ENCODE data around the gene GPSM1.

GPSM1 gene

DNA sequence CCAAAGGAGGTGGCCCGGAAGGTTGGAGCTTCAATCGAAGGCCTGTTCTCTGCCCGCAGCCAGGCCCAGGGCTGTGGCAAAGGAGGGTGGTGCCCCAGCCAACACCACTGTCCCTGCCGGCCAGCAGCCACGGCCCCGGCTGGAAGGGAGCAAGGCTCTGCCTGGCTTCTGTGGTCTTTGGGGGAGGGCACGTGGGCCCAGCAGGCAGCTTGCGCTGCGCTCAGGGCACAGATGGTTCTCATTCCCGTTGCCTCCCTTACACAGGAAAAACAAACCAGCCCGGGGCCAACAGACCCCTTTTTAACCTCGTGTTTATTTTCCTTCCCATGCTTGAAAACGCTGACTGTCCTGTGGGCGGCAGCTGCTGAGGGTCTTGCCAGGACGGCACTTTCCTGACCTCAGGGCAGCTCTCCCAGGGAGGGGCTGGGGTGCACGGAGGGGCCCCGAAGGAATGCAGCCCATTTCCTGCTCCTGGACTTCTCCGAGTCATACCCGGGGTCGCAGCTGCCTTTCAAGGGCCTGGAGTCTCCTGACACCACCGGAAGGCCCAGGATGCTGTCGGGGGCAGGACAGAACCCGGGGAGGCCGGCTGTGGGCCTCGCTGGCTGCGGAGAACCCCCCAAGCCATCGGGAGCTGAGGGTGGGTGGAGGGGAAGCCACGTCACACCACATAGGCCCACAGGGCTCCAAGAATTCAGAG lies 1.1 kb upstream of the GPSM1 start:
- H3K4me3 ChIP-seq (ENCODE audit: low read depth, low read length) = peak overlapping the region; percentile 47
- TF ChIP-seq, protein P1, sequence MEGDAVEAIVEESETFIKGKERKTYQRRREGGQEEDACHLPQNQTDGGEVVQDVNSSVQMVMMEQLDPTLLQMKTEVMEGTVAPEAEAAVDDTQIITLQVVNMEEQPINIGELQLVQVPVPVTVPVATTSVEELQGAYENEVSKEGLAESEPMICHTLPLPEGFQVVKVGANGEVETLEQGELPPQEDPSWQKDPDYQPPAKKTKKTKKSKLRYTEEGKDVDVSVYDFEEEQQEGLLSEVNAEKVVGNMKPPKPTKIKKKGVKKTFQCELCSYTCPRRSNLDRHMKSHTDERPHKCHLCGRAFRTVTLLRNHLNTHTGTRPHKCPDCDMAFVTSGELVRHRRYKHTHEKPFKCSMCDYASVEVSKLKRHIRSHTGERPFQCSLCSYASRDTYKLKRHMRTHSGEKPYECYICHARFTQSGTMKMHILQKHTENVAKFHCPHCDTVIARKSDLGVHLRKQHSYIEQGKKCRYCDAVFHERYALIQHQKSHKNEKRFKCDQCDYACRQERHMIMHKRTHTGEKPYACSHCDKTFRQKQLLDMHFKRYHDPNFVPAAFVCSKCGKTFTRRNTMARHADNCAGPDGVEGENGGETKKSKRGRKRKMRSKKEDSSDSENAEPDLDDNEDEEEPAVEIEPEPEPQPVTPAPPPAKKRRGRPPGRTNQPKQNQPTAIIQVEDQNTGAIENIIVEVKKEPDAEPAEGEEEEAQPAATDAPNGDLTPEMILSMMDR (IDR thresholded peaks at IDR 0.05; ENCODE audit: insufficient read depth, low read length, missing control alignments) = no peak
- peak; percentile 70 for DNase-seq (ENCODE audit: low read depth, low spot score)
- CTCF ChIA-PET = interaction anchor here (1.0 to 5.7 kb wide), 6 partner anchors 10 to 75 kb away, joined by 3 to 70 read pairs (median 14); partner anchors contain the start of gene DNLZ
- POLR2A ChIA-PET = interaction anchor here (1.0 to 1.5 kb wide), 5 partner anchors 11 to 402 kb away, joined by 3 to 7 read pairs (median 4); partner anchors contain the start of gene DNLZ

DNA sequence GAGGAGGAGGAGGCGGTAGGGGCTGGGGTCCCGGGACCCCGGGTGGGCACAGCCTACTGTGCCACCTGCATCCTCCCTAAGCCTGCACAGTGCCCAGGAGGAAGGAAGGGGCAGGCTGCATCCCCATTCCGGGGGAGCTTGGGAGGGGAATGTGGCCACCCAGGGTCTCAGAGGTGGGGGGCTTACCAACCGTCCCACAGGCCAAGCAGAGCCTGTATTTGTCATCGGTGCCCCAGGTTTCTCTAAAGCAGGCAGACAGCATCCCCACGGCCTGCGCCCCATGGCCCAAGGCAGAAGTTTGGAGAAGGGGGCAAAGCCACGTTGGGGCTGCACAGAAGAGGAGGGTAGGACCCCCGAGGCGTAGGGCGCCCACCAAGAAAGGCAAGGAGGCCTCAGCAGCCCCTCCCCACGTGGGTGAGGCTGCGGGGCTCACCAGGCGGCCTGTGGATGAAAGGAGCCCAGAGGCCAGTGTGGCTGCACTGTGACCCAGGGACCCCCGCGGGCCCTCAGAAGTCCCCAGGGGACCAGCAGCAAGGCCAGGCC lies 507 bp upstream of the GPSM1 start:
- H3K4me3 ChIP-seq (ENCODE audit: low read depth, low read length) = peak overlapping the region; percentile 47
- DNase-seq (ENCODE audit: low read depth, low spot score) = no peak
- TF ChIP-seq, protein P1 (IDR thresholded peaks at IDR 0.05; ENCODE audit: insufficient read depth, low read length, missing control alignments) = no peak
- ChIA-PET CTCF (interaction anchor here (1.1 to 5.7 kb wide), 7 partner anchors 13 to 74 kb away, joined by 5 to 70 read pairs (median 14); partner anchors contain the start of gene DNLZ), POLR2A (interaction anchor here (1.0 to 1.5 kb wide), 4 partner anchors 11 to 401 kb away, joined by 3 to 7 read pairs (median 4); partner anchors contain the start of gene DNLZ)

DNA sequence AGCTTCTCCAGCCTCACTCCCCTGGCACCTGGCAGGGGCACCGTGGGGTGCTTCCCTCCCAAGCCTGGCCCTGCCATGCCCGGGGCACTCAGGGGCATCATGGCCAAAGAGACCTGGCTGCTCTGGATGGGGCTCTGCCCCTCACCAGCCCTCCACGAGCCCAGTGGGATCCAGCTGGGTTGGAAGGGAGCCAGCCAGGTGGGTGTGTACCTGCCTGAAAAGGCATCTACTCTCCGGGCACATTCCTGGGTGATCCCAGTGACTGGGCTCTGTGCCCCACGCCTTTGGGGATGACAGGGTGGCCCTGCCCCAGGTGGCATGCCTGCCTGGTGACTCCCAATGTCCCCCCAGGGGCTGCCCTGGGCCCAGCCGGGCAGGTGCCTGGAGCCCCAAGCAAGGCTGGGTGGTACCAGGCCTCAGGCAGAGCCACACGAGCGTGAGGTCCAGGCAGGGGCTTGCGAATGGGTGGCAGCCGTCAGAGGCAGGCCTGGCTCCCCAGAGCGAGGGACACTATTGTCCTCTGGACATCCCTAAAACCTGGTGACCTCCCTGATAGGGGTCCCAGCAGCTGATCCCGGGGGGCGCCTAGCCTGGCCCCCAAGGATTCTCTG lies 777 bp downstream of the GPSM1 start:
- CTCF ChIA-PET = interaction anchor here (1.1 to 5.7 kb wide), 7 partner anchors 11 to 360 kb away, joined by 3 to 29 read pairs (median 6); partner anchors contain the start of gene DNLZ
- DNase-seq (ENCODE audit: low read depth, low spot score) = no peak
- H3K4me3 ChIP-seq (ENCODE audit: low read depth, low read length) = peak overlapping the region; percentile 79
- POLR2A ChIA-PET = interaction anchor here (1.0 to 2.4 kb wide), 3 partner anchors 8 to 35 kb away, joined by 4 to 11 read pairs (median 4); partner anchors contain the start of gene DNLZ
- TF ChIP-seq, protein P1 (IDR thresholded peaks at IDR 0.05; ENCODE audit: insufficient read depth, low read length, missing control alignments) = no peak

DNA sequence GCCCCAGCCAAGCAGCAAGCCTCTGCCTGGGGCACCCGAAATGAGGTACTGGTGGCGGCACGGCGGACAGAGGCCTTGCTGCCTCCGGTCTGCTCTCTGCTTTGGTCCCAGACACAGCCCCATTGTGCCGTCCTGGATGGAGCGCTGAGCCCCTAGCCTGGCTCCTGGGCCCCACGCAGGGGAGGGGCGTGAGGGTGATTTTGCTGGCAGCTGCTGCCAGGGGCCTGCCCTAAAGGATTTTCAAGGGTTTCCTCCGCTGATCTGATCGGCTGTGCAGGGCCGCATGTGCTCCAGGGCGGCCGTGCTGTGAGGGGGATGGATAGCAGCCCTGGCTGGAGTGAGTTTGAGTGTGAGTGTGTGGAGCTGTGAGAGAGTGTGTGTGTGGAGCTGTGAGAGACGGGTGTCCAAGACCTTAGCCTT lies 1.3 kb downstream of the GPSM1 start:
- peak overlapping the region; percentile 79 for H3K4me3 ChIP-seq (ENCODE audit: low read depth, low read length)
- DNase-seq (ENCODE audit: low read depth, low spot score) = no peak
- ChIA-PET POLR2A (interaction anchor here (1.3 to 2.4 kb wide), 2 partner anchors 17 to 35 kb away, joined by 4 to 11 read pairs; partner anchors contain the start of gene DNLZ), CTCF (interaction anchor here (0.6 to 5.7 kb wide), 7 partner anchors 11 to 361 kb away, joined by 3 to 29 read pairs (median 6); partner anchors contain the start of gene DNLZ)
- TF ChIP-seq, protein P1 (IDR thresholded peaks at IDR 0.05; ENCODE audit: insufficient read depth, low read length, missing control alignments) = no peak

DNA sequence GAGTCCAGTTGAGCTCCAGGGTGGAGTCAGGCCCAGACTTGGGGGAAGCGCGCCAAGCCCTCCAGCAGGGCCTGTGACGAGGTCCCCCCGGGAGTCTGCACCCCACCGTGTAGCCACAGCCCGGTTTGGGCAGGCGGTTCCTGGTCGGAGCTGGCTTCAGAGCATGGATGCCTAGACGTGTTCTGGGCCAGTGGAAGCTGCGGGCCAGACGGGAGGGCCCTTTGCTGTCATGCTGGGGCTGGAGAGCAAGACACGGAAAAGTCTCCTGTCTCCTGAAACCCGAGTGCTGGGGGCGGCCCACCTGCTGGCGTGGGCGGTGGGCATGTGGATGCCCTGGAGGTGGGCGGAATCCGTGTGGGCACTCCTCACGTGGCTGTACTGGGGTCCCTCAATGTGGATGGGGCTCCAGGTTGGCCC lies 1.9 kb downstream of the GPSM1 start:
- ChIA-PET CTCF (interaction anchor here (0.6 to 5.7 kb wide), 7 partner anchors 10 to 362 kb away, joined by 3 to 29 read pairs (median 6); partner anchors contain the start of gene DNLZ), POLR2A (interaction anchor here (1.3 to 2.4 kb wide), 2 partner anchors 17 to 34 kb away, joined by 4 to 11 read pairs; partner anchors contain the start of gene DNLZ)
- DNase-seq (ENCODE audit: low read depth, low spot score) = no peak
- TF ChIP-seq, protein P1 (IDR thresholded peaks at IDR 0.05; ENCODE audit: insufficient read depth, low read length, missing control alignments) = no peak
- H3K4me3 ChIP-seq (ENCODE audit: low read depth, low read length) = peak overlapping the region; percentile 79
